HCT116 (cell line): ENCODE results near the gene GPRC5D.
A peak's percentile ranks its signal among the peaks of the same experiment; 100 is the strongest.

Experiments used
- CEBPB ChIP-seq: IDR thresholded peaks from 2 replicates; pipeline ENCODE4 v1.6.1; 2012; ENCODE audit warnings: low read depth
- EZH2 ChIP-seq: fragments of 200-600 bp; sonication (generic); IDR thresholded peaks from 2 replicates; pipeline ENCODE4 v1.6.1; 2017; ENCODE audit warnings: antibody characterized with exemption, mixed run types
- POLR2A ChIP-seq: IDR thresholded peaks from 2 replicates; pipeline ENCODE4 v1.7.0; 2011; ENCODE audit warnings: borderline replicate concordance; ENCODE audit not compliant: insufficient read depth, insufficient read length; ENCODE audit errors: extremely low read depth
- POLR2AphosphoS5 ChIP-seq: IDR thresholded peaks from 2 replicates; pipeline ENCODE4 v1.6.1; 2011; ENCODE audit warnings: mild to moderate bottlenecking, low read depth, low read length, moderate library complexity
- RAD21 ChIP-seq: IDR thresholded peaks from 2 replicates; pipeline ENCODE4 v1.6.1; 2012; ENCODE audit warnings: low read depth, mild to moderate bottlenecking
- ZNF274 ChIP-seq: fragments of 200-500 bp; sonication (Bioruptor generic); IDR thresholded peaks from 2 replicates; pipeline ENCODE4 v1.6.1; 2014; ENCODE audit warnings: mild to moderate bottlenecking, low read depth, low read length, inconsistent platforms
- TF ChIP-seq, protein P1 (sequence below), 3 experiments: fragments of 200-600 bp in 1 of 3; sonication (generic) in 1 of 3; IDR thresholded peaks in 2 of 3; conservative IDR thresholded peaks in 1 of 3; 2 replicates each; pipeline ENCODE4 v1.5.1; 2012 to 2017; ENCODE audit warnings: low read depth in 2 of 3, low read length in 2 of 3, antibody characterized with exemption in 1 of 3, borderline replicate concordance in 1 of 3, control low read depth in 1 of 3, mild to moderate bottlenecking in 1 of 3, mixed read lengths in 1 of 3, mixed run types in 1 of 3, moderate library complexity in 1 of 3; ENCODE audit not compliant: insufficient read depth in 1 of 3
- TF ChIP-seq, protein P2 (sequence below): IDR thresholded peaks from 2 replicates; pipeline ENCODE4 v1.6.1; 2012
- TF ChIP-seq, protein P3 (sequence below): IDR thresholded peaks from 2 replicates; pipeline ENCODE4 v1.6.1; 2012; ENCODE audit warnings: low read depth

DNA sequence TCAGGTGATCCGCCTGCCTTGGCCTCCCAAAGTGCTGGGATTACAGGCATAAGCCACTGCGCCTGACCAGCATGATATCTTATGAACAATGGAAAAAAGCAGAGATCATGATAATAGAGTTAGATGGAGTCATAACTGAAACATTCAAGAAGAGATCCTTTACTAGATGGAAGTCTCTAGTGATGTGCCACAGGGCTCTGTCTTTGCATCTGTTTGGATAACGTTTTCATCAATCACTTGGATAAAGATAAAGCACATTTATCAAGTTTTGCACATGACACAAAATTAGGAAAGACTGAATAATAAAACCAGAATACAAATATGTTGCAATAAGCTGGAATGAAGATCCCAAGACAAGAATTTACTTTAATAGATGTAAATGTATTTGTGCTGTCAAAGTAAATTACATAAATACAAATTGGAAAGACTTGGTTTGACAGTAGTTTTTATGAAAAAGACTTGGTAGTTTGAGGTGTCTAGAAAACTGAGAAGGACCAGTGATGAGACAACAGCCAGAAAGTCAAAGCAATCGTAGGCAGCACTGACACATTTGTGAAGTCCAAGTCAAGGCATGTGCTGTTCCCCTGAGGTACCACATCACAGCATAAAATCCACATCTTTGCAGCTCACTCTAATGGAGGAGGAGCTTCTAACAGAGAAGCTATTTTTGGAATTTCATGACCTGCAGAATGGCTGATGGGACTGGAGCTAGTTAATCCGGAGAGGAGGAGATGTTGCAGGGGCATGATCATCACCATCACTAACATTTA lies 32.1 kb downstream of the GPRC5D start:
- TF ChIP-seq, protein P1, sequence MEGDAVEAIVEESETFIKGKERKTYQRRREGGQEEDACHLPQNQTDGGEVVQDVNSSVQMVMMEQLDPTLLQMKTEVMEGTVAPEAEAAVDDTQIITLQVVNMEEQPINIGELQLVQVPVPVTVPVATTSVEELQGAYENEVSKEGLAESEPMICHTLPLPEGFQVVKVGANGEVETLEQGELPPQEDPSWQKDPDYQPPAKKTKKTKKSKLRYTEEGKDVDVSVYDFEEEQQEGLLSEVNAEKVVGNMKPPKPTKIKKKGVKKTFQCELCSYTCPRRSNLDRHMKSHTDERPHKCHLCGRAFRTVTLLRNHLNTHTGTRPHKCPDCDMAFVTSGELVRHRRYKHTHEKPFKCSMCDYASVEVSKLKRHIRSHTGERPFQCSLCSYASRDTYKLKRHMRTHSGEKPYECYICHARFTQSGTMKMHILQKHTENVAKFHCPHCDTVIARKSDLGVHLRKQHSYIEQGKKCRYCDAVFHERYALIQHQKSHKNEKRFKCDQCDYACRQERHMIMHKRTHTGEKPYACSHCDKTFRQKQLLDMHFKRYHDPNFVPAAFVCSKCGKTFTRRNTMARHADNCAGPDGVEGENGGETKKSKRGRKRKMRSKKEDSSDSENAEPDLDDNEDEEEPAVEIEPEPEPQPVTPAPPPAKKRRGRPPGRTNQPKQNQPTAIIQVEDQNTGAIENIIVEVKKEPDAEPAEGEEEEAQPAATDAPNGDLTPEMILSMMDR (IDR thresholded peaks at IDR 0.05 in 2 of 3, conservative IDR thresholded peaks at IDR 0.05 in 1 of 3; ENCODE audit: borderline replicate concordance in 1 of 3, insufficient read depth in 1 of 3, low read depth in 2 of 3, low read length in 2 of 3): no peak
- TF ChIP-seq, protein P2, sequence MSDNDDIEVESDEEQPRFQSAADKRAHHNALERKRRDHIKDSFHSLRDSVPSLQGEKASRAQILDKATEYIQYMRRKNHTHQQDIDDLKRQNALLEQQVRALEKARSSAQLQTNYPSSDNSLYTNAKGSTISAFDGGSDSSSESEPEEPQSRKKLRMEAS: no peak
- TF ChIP-seq POLR2A: no peak
- TF ChIP-seq POLR2AphosphoS5: peak; percentile 68
- TF ChIP-seq, protein P3, sequence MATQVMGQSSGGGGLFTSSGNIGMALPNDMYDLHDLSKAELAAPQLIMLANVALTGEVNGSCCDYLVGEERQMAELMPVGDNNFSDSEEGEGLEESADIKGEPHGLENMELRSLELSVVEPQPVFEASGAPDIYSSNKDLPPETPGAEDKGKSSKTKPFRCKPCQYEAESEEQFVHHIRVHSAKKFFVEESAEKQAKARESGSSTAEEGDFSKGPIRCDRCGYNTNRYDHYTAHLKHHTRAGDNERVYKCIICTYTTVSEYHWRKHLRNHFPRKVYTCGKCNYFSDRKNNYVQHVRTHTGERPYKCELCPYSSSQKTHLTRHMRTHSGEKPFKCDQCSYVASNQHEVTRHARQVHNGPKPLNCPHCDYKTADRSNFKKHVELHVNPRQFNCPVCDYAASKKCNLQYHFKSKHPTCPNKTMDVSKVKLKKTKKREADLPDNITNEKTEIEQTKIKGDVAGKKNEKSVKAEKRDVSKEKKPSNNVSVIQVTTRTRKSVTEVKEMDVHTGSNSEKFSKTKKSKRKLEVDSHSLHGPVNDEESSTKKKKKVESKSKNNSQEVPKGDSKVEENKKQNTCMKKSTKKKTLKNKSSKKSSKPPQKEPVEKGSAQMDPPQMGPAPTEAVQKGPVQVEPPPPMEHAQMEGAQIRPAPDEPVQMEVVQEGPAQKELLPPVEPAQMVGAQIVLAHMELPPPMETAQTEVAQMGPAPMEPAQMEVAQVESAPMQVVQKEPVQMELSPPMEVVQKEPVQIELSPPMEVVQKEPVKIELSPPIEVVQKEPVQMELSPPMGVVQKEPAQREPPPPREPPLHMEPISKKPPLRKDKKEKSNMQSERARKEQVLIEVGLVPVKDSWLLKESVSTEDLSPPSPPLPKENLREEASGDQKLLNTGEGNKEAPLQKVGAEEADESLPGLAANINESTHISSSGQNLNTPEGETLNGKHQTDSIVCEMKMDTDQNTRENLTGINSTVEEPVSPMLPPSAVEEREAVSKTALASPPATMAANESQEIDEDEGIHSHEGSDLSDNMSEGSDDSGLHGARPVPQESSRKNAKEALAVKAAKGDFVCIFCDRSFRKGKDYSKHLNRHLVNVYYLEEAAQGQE: no peak
- no peak for TF ChIP-seq ZNF274
- no peak for TF ChIP-seq EZH2
- TF ChIP-seq CEBPB: no peak; the same call in 1 of the 2 replicates
- peak; percentile 5; the same call in 1 of the 2 replicates for TF ChIP-seq RAD21
